HepG2 (cell line): Measurements from ENCODE around the gene GCG. TPM values are rescaled to one million over a fixed set of nuclear protein-coding genes. Genes with fewer than 3 reads are reported as not detected.

Source experiments
- ATRX ChIP-seq: sonication (generic); formaldehyde crosslinking; IDR thresholded peaks from 2 replicates; pipeline ENCODE4 v1.4.0; 2020; ENCODE audit warnings: missing genetic modification reagents, borderline replicate concordance
- BRCA1 ChIP-seq: sonication (generic); formaldehyde crosslinking; IDR thresholded peaks from 2 replicates; pipeline ENCODE4 v1.4.0; 2020; ENCODE audit warnings: missing genetic modification reagents
- HOXA5 ChIP-seq: sonication (generic); formaldehyde crosslinking; IDR thresholded peaks from 2 replicates; pipeline ENCODE4 v1.4.0; 2020; ENCODE audit warnings: missing genetic modification reagents
- KAT7 ChIP-seq: IDR thresholded peaks from 2 replicates; pipeline ENCODE4 v1.6.1; 2018; ENCODE audit warnings: borderline replicate concordance, missing compliant biosample characterization
- MBNL3 ChIP-seq: fragments of 250-450 bp; sonication (Bioruptor Pico); conservative IDR thresholded peaks from 2 replicates; pipeline ENCODE4 v1.8.0; 2022; ENCODE audit warnings: mild to moderate bottlenecking, inconsistent platforms
- SIX1 ChIP-seq: sonication (generic); formaldehyde crosslinking; IDR thresholded peaks from 2 replicates; pipeline ENCODE4 v1.4.0; 2020; ENCODE audit warnings: missing genetic modification reagents, borderline replicate concordance
- THAP11 ChIP-seq: IDR thresholded peaks from 2 replicates; pipeline ENCODE4 v1.6.1; 2016; ENCODE audit warnings: missing biosample characterization, missing genetic modification reagents
- ZIK1 ChIP-seq: sonication (generic); formaldehyde crosslinking; IDR thresholded peaks from 2 replicates; pipeline ENCODE4 v1.5.0; 2020; ENCODE audit warnings: mild to moderate bottlenecking, low read depth, missing genetic modification reagents, borderline replicate concordance
- ZNF879 ChIP-seq: sonication (generic); formaldehyde crosslinking; IDR thresholded peaks from 2 replicates; pipeline ENCODE4 v1.8.1; 2023; ENCODE audit warnings: missing genetic modification reagents
- ZSCAN21 ChIP-seq: sonication (generic); formaldehyde crosslinking; IDR thresholded peaks from 2 replicates; pipeline ENCODE4 v1.8.0; 2022; ENCODE audit warnings: mild to moderate bottlenecking, missing genetic modification reagents, moderate library complexity, borderline replicate concordance
- polyA plus RNA-seq, 8 experiments: library from polyadenylated mRNA; depleted of rRNA in 3 of 8; stranded (reverse) in 7 of 8; unstranded in 1 of 8; fragments of >200 nt; fragmentation: Illumina TruSeq in 4 of 8; extraction: Trizol in 4 of 8; gene quantifications; 2 replicates each; pipeline versions ENCODE4 v1.2.1 to v1.2.3, GENCODE V29; 2011 to 2016; ENCODE audit warnings: low read depth in 4 of 8, missing spikeins in 1 of 8, mixed read lengths in 1 of 8; ENCODE audit not compliant: insufficient read depth in 1 of 8
- total RNA-seq, 5 experiments: library from RNA; depleted of rRNA; stranded (reverse); fragments of >200 nt; fragmentation: Illumina TruSeq; extraction: Trizol; gene quantifications; 2 replicates each; pipeline ENCODE4 v1.2.3, GENCODE V29; 2016; ENCODE audit warnings: low read depth in 1 of 5
- TF ChIP-seq, protein P1 (sequence below): sonication (generic); formaldehyde crosslinking; IDR thresholded peaks from 2 replicates; pipeline ENCODE4 v1.4.0; 2020; ENCODE audit warnings: missing genetic modification reagents
- TF ChIP-seq, protein P2 (sequence below), 2 experiments: sonication (generic) in 1 of 2; formaldehyde crosslinking in 1 of 2; IDR thresholded peaks; 2 replicates each; pipeline versions ENCODE4 v1.4.0 to v1.6.1; 2016 to 2020; ENCODE audit warnings: borderline replicate concordance in 1 of 2, low read depth in 1 of 2, mild to moderate bottlenecking in 1 of 2, missing genetic modification reagents in 1 of 2
- TF ChIP-seq, protein P3 (sequence below): sonication (generic); IDR thresholded peaks from 2 replicates; pipeline ENCODE4 v1.6.1; 2016; ENCODE audit warnings: low read depth, borderline replicate concordance
- TF ChIP-seq, protein P4 (sequence below): fragments of 450-650 bp; IDR thresholded peaks from 2 replicates; pipeline ENCODE4 v1.6.1; 2016
- TF ChIP-seq, protein P5 (sequence below): sonication (generic); formaldehyde crosslinking; IDR thresholded peaks from 2 replicates; pipeline ENCODE4 v1.4.0; 2020; ENCODE audit warnings: missing genetic modification reagents
- TF ChIP-seq, protein P6 (sequence below): sonication (generic); formaldehyde crosslinking; IDR thresholded peaks from 2 replicates; pipeline ENCODE4 v1.5.1; 2020; ENCODE audit warnings: mild to moderate bottlenecking, moderate library complexity, missing genetic modification reagents
- TF ChIP-seq, protein P7 (sequence below): sonication (generic); formaldehyde crosslinking; IDR thresholded peaks from 2 replicates; pipeline ENCODE4 v1.8.1; 2023; ENCODE audit warnings: mild to moderate bottlenecking, missing genetic modification reagents, borderline replicate concordance

The GCG gene
- total and polyA plus RNA-seq, 2 of the 13 experiments (the other 11 are each of a cell fraction or from before 2014, with no cell fraction given), result not detected

DNA sequence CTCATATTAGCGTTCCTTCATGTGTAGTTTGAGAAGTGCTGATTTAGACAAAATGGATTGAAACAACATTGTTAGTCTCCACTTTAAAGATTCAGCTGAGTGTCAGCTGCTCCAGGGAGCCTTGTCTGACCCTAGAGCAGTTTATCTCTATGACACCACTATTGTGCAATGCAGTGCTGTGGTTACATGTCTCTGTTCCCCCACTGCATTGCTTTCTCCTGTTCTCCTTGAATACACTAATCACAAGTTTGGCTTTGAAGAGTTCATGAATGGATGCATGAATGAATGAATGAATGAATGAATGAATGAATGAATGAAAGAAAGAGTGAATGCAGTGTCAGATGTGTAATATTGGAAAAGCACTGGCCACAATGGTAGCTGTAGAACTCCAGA is 38.3 kb downstream of the GCG start (continued):
- TF ChIP-seq, protein P1, sequence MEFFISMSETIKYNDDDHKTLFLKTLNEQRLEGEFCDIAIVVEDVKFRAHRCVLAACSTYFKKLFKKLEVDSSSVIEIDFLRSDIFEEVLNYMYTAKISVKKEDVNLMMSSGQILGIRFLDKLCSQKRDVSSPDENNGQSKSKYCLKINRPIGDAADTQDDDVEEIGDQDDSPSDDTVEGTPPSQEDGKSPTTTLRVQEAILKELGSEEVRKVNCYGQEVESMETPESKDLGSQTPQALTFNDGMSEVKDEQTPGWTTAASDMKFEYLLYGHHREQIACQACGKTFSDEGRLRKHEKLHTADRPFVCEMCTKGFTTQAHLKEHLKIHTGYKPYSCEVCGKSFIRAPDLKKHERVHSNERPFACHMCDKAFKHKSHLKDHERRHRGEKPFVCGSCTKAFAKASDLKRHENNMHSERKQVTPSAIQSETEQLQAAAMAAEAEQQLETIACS (CRISPR knock-in tag), result no peak
- TF ChIP-seq, protein P2, sequence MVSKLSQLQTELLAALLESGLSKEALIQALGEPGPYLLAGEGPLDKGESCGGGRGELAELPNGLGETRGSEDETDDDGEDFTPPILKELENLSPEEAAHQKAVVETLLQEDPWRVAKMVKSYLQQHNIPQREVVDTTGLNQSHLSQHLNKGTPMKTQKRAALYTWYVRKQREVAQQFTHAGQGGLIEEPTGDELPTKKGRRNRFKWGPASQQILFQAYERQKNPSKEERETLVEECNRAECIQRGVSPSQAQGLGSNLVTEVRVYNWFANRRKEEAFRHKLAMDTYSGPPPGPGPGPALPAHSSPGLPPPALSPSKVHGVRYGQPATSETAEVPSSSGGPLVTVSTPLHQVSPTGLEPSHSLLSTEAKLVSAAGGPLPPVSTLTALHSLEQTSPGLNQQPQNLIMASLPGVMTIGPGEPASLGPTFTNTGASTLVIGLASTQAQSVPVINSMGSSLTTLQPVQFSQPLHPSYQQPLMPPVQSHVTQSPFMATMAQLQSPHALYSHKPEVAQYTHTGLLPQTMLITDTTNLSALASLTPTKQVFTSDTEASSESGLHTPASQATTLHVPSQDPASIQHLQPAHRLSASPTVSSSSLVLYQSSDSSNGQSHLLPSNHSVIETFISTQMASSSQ (IDR thresholded peaks at IDR 0.05; ENCODE audit: low read depth), result no peak
- TF ChIP-seq, protein P2 (CRISPR knock-in tag; IDR thresholded peaks at IDR 0.05; ENCODE audit: borderline replicate concordance), result peak; percentile 74
- TF ChIP-seq THAP11 (CRISPR knock-in tag) (peak; percentile 83), HOXA5 (CRISPR knock-in tag) (peak; percentile 94), ZNF879 (CRISPR knock-in tag) (no peak), ZIK1 (no peak), SIX1 (CRISPR knock-in tag) (peak; percentile 77; the same call in 1 of the 2 replicates), BRCA1 (CRISPR knock-in tag) (no peak), KAT7 (CRISPR knock-in tag) (peak; percentile 87; the same call in 1 of the 2 replicates), ATRX (CRISPR knock-in tag) (no peak), ZSCAN21 (CRISPR knock-in tag) (0 out of 2 replicates have a peak, but pooled peaks have one; percentile 52), MBNL3 (no peak)
- TF ChIP-seq, protein P3, sequence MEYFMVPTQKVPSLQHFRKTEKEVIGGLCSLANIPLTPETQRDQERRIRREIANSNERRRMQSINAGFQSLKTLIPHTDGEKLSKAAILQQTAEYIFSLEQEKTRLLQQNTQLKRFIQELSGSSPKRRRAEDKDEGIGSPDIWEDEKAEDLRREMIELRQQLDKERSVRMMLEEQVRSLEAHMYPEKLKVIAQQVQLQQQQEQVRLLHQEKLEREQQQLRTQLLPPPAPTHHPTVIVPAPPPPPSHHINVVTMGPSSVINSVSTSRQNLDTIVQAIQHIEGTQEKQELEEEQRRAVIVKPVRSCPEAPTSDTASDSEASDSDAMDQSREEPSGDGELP, result peak; percentile 92
- TF ChIP-seq, protein P4, sequence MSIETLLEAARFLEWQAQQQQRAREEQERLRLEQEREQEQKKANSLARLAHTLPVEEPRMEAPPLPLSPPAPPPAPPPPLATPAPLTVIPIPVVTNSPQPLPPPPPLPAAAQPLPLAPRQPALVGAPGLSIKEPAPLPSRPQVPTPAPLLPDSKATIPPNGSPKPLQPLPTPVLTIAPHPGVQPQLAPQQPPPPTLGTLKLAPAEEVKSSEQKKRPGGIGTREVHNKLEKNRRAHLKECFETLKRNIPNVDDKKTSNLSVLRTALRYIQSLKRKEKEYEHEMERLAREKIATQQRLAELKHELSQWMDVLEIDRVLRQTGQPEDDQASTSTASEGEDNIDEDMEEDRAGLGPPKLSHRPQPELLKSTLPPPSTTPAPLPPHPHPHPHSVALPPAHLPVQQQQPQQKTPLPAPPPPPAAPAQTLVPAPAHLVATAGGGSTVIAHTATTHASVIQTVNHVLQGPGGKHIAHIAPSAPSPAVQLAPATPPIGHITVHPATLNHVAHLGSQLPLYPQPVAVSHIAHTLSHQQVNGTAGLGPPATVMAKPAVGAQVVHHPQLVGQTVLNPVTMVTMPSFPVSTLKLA, result no peak
- TF ChIP-seq, protein P5, sequence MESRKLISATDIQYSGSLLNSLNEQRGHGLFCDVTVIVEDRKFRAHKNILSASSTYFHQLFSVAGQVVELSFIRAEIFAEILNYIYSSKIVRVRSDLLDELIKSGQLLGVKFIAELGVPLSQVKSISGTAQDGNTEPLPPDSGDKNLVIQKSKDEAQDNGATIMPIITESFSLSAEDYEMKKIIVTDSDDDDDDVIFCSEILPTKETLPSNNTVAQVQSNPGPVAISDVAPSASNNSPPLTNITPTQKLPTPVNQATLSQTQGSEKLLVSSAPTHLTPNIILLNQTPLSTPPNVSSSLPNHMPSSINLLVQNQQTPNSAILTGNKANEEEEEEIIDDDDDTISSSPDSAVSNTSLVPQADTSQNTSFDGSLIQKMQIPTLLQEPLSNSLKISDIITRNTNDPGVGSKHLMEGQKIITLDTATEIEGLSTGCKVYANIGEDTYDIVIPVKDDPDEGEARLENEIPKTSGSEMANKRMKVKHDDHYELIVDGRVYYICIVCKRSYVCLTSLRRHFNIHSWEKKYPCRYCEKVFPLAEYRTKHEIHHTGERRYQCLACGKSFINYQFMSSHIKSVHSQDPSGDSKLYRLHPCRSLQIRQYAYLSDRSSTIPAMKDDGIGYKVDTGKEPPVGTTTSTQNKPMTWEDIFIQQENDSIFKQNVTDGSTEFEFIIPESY (CRISPR knock-in tag), result no peak
- TF ChIP-seq, protein P6, sequence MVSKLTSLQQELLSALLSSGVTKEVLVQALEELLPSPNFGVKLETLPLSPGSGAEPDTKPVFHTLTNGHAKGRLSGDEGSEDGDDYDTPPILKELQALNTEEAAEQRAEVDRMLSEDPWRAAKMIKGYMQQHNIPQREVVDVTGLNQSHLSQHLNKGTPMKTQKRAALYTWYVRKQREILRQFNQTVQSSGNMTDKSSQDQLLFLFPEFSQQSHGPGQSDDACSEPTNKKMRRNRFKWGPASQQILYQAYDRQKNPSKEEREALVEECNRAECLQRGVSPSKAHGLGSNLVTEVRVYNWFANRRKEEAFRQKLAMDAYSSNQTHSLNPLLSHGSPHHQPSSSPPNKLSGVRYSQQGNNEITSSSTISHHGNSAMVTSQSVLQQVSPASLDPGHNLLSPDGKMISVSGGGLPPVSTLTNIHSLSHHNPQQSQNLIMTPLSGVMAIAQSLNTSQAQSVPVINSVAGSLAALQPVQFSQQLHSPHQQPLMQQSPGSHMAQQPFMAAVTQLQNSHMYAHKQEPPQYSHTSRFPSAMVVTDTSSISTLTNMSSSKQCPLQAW (CRISPR knock-in tag), result peak; percentile 23; the same call in 1 of the 2 replicates
- TF ChIP-seq, protein P7, sequence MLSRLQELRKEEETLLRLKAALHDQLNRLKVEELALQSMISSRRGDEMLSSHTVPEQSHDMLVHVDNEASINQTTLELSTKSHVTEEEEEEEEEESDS, result 0 out of 2 replicates have a peak, but pooled peaks have one; percentile 66
